Retina (tissue), 1 donor: ENCODE results near the gene SLC2A4.
A peak's percentile ranks its signal among the peaks of the same experiment; 100 is the strongest.
"Not testable (repeated sequence)": the region's sequence is repeated elsewhere in the genome, so short reads cannot be mapped to it uniquely, and the experiment has no call there.

Experiments
- DNase-seq: peaks from one replicate; pipeline ENCODE4 v3.0.0-alpha.2; 2016

Gene SLC2A4

DNA sequence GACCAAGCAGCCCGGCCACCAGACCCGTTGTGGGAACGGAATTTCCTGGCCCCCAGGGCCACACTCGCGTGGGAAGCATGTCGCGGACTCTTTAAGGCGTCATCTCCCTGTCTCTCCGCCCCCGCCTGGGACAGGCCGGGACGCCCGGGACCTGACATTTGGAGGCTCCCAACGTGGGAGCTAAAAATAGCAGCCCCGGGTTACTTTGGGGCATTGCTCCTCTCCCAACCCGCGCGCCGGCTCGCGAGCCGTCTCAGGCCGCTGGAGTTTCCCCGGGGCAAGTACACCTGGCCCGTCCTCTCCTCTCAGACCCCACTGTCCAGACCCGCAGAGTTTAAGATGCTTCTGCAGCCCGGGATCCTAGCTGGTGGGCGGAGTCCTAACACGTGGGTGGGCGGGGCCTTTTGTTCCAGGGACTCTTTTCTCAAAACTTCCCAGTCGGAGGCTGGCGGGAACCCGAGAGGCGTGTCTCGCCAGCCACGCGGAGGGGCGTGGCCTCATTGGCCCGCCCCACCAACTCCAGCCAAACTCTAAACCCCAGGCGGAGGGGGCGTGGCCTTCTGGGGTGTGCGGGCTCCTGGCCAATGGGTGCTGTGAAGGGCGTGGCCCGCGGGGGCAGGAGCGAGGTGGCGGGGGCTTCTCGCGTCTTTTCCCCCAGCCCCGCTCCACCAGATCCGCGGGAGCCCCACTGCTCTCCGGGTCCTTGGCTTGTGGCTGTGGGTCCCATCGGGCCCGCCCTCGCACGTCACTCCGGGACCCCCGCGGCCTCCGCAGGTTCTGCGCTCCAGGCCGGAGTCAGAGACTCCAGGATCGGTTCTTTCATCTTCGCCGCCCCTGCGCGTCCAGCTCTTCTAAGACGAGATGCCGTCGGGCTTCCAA lies at the start of gene SLC2A4:
TSS of gene SLC2A4 (plus strand) at position 645 of the 879 bp plus-strand sequence. CDS start at position 862, 217 bp downstream.
- DNase-seq = peak; percentile 94

DNA sequence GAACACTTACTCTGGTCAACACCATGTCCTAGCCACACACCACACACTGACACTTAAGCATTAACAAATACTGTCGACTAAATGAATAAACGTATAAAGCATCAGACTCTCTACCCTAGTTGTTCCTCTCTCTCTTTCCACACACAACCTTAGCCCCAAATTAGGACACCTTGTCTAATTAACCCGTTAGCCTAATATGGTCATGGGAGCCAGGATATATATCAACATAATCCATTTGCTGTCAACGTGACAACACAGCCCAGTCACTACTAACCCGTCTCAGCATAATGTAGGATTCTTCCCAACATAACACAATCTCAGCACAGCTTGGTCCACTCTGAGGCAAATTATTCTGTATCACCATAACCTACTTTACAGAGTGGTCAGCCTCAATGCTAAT lies 49.4 kb upstream of the SLC2A4 start:
- DNase-seq = no peak

DNA sequence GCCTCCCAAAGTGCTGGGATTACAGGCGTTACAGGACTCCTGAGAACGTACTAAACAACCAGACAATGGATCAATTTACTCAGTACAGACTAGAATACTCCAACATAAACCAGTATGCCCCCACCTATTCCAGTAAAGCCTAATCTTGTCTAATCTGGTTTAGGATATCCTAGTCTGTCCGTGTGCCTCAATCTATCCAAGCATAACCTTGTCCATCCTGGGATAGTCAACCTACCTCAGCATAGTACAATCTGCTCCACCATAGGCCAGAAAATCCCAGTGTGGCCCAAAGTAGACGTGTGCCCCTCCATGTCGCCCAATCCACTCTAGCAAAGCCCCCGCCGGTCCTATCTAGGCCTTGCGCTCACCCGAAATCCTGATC lies 47.8 kb upstream of the SLC2A4 start:
- DNase-seq = no peak

DNA sequence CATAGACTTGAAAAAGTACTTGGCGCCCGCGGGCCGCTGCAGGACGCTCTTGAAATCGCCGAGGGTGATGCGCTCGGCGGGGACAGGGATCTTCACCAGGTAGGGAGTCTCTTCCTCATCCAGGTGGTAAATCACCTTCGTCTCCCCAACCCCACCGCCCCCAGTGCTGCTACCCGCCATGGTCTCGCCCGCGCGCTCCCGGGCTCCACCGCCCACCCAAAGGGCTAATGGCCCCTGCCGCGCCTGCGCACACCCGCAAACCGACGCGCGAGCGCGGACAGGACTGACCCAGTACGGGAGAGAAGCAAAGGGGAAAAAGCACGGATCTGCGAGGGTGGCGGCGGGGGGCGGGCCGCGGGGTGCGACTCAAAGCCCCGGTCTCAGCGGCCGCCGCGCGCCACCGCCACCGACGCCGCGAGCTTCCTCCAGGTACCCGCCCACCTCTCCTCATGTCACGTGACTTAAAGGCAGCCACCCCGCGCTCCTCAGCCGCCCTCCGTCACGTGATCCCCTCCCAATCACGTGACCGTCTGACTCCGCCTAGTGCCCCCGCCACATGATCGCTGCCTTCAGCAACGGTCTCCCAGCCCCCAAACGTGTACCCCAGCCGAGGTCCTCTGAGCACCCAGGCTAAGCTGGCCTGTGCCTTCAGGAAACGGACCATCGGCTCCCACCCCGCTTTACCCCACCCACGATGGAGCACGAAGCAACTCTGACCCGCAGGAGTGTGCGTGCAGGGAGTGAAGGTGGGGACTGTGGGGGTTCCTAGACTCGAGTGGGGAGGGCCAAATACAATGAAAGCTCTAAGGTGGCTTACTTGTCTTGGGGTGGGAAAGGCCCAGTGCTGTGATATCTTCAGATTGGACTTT lies 47.2 kb upstream of the SLC2A4 start, which contains the start of gene DVL2:
TSS of gene DVL2 (minus strand) at position 435 of the 869 bp plus-strand sequence. CDS start at position 180, 255 bp downstream.
- DNase-seq = peak; percentile 97

DNA sequence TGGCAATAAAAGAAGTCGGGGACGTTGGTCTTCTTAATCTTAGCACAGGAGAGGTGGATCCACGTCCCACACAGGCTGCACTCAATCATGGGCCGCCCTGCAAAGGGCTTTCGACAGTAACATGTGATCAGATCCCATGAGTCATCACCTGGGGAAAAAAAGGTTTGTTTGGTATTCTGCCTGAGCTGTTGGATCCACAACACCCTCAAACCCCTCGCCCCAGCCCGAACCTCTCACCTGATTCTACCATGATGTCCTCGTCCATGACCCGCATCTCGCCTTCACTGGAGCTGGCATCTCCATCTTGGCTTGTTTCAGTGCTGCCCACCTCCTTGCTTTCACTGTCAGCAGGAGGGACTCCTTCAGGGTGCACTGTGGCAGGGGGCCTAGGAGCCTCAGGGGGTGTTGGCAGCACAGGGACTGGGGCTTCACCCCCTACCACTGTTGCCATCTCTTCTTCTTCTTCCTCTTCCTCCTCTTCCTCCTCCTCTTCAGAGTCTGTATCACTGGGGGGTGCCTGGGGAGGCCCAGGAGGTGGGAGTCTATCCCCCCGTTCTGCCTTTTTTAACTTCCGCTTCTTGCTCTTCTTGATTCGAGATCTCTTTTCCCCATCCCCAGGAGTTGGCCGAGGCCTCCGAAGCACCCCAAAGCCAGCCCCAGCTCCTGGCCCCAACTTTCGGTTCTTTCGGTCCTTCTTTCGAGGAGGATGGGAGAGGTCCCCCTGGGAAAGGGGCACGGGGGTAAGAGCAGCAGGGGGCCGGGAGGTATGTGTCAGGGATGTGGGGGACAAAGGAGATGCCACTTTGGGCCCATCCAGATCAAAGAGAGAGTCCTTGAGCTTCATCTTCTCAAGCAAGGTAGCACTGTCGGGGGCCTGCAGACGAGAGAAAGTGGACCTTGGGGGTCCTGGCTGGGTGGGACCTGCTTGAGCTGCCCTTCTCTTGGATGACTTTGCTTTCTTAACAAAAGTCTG lies 45.5 kb upstream of the SLC2A4 start:
- DNase-seq = no peak

DNA sequence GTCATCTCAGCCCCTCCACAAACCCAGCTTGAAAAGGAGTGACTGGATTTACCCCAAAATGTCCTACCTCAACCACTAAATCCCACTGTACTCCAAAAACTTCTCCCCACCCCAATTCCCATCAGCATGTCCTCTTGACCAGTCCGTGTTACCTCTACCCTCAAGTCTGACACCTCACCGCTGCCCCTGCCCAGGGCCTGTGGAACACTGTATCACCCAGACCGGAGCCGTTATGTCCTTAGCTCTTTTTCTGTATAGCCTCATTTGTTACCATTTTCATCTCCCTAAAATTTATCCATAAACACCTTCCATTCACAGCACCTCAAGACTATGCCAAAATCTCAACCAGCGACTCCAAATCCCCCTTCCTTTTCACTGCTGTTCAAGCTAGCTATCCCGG lies 44.7 kb upstream of the SLC2A4 start:
- no peak for DNase-seq

DNA sequence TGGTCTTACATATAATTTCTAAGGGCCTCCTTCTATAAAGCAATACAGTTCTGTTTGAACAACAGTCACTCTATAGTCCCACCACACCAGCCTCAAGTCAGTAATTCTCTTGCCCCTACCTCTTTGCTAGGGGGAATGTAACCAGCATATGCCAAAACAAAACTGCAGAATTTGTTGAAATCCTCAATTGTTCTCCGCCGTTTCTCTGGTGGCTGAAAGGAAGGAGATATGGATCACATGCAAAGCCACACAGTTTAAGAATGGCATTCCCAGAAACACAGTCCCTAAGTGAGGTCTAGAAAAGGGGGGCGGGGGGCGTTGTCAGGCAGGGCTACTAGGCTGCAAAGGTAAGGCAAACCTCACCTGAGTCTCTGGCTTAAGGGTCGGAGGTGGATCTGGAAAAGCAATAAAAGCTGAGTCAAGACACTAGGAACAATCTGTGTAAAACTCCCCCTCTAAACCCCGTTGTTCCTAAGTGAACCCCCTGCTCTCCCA lies 44.2 kb upstream of the SLC2A4 start:
- DNase-seq = peak; percentile 34

DNA sequence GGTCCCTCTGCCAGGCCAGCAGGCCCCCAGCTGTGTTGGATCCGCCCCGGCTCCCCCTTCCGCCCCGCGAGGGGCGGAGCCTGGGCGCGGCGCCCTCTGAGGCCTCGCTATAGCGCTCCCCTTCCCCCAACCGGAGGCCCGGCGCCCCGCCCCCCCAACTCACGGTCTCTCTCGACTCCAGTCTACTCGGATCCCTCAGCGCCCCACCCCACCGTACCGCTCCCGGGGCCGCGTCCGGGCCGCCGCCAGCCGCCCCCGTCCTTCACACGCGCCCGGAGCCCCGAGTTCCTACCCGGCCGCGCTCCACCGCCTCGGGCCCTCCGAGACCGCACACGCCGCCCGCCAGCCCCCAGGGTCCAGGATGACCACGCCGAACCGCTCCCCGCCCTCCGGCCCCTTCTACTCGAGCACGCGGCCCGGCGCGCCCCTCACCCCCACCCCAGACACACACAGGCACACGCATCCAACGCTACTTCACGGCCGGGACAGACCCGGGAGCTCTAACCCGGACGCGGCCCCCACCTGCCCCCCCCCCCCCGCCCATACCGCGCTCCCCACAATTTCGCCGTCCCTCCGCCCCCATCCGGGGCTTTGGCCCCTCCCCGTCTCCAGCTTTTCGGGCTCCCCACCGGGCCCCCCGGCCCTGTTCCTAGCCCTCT lies 43.6 kb upstream of the SLC2A4 start:
- no peak for DNase-seq

DNA sequence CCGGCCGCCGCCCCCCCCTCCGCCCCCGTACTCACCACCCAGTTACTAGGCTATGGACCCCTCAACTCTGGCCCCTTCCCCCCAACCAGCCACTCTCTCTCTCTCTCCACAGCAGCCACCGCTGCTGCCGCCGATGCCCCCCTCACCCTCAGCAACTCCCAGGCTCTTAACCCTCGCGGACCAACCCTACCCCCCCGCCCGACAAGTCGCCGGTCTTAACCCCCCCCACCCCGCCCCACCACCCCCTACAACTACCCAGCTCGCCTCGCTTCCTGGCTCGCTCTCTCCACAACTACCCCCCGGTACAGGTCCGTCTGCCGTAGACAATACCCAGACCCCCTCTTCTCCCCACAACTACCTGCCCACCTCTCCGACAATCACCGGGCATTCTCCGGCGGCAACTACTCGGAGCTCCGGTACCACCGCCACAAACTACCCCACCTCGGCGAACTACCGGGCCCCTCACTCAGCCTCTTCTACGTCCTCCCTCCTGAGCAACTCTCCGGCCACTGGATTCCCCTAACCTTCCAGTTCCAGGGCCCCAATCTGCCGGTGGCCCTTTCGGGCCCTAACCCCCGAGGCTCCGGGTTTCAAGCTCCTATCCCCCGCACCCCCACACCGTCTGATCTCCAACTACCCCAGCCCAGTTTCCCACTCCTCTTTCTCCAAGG lies 43.0 kb upstream of the SLC2A4 start:
- peak; percentile 53 for DNase-seq

DNA sequence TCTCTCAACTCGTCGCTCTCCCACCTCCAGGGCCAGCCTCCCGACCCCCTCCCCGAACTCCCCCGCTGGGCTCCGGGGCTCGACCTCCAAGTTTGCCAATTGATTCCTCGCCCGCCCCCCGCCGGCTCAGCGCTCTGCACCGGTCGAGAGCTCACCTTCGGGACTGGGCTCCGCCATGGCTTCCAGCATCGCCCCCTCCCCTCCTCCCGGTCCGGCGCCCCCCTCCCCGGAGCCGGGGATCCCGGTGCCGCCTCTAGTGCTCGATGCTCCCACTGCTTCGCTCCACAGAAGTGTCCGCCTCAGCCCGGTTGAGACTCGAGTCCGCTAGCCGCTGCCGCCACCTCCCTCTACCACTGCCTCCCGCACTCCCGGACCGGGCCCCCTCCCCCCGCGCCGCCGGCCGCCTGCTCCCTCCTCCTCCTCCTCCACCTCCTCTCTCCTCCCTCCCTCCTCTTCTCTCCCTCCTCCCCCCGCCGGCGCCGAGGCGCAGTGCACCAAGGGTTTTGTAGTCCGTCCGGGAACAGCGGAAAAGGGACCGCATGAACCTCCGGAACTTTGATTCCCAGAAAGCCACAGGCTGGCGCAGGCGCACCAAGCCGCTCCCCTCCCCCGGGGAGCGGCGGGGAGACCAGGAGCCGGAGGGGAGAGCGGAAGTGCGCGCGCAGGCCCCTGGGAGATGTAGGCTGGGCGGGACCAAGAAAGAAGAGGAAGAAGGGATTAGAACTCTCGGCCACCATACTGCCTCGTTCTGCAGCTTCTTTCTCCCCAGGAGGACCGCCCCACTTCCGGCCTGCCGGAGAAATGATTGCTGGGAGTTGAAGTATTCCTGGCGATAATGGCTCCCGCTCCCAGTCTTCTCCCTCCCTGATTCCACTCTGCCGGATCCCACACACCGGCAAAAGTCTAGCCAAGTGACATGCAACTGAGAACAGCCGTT lies 42.2 kb upstream of the SLC2A4 start, which contains the start of gene PHF23:
TSS of gene PHF23 (minus strand) at position 367 of the 937 bp plus-strand sequence. CDS start at position 189, 178 bp downstream.
- DNase-seq = peak; percentile 99

DNA sequence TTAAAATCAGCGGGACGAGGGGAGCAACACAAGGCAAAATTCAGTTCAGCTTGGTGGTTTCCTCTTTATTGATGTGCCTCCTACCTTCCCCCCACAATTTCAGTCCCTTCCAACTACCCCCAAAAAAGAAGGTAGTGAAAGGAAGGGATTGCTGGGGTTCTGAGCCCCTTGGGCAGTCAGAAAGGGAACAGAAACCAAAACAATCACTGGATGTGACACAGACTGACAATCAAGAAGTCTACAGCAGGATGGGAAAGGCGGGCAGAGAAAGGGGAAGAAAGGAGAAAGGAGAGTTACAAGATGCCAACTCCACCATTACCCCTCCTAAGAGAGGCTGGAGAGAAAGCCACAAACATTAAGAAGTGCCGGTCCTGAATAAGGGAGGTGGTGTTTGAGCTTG lies 41.1 kb upstream of the SLC2A4 start:
- no peak for DNase-seq

DNA sequence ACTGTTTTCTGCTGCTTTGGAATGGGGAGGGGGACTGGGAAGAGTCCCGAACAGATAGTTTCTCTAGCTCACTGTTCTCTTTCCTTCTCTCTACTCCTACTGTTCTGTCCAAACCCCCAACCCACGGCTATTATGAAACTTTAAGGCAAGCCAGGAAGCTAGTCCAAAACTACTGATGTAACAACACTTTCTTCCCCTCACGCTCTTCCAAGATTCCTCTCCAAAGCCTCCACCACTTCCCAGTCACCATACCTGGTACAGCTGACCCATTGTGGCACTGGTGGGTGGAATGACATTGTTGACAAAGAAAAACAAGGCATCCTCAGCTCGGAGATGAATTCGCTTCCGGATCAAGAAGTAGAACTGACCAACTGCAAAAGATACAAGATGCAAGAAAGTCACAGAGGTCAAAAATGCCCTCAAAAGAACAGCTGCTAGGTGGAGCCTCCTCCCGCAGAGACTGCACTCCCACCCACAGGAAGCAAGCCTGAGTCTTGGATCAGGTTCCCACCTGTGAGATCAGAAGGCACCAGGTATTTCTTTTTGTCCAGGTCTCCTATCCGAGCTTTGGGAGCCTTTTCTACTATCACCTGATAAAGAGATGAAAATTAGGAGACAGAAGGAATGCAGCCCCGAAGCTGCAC lies 40.3 kb upstream of the SLC2A4 start:
- no peak for DNase-seq

DNA sequence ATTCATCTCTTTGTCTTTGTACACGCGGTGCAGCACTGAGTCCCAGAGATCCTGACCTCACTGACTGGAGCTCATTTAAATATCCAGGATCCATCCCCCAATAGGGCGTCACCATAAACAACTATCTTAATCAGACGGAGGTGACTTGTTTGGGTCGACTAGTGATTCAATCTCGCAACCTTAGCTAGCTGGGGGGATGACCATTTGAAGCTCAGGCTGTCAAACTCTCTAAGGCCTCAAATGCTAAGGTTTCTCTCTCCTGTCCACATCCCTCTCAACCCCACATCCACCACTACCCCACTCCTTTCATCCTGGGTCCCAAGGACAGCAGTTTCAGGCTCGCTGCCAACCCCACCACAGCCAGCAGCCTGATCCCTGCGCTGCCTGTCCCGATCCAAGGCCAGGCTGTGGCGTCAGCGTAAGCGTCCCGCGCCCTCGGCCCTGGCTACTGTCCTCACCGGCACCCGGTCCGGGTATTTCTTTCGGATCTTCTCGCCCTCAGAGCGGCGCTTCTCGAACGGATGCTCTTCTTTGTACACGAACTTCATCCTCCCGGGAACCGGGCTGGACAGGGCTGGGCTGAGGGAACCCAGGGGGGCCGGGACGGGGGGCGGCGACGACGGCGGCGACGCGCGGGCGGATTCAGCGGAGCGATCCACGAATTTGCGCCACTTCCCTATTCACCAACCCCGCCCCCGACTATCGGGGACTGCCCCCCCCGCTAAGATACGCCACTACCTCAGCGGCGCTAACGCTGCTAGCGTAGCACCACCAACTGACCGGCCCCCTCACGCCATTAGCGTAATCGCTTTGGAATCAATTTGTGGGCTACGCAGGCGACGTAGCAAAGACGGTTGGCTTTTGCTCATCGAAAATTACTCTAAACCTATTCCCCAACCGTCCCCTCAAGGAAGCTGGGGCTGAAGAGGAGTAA lies 39.5 kb upstream of the SLC2A4 start, which contains the start of gene GABARAP:
TSS of gene GABARAP (minus strand) at position 667 of the 934 bp plus-strand sequence. CDS start at position 548, 119 bp downstream.
- DNase-seq = peak; percentile 99

DNA sequence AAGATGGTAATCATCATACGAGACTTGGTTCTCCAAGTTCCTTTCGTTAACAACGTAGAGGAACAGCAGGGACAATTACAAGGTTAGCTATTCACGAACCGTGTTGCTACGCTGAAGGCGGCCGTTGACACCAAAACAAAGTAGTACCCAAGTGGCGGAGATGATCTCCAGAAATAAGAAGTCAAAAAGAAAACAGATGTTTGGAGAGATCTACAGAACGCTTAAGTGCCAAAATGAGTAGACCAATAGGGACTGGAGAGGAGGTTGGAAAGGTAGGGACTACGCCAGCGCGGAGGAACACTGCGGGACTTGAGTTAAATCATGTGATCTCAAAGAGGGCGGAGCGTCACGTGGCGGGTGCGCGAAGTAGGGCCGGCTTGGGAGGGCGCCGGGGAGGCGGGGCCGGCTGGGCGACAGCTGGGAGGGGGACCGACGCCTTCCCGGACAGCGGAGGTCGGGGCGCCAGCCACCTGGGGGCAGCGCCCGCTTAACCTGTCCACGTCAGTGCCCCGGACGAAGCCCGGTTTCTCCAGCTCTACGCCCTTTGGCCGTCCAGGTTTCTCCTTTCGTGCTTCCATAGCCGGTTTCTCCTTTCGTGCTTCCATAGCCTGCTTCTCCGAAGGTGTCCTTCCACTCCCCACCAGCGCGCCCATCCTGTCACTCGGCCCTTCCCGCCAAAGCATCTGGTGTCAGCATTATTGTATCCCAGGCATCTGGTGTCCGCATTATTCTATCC lies 38.6 kb upstream of the SLC2A4 start:
- peak; percentile 100 for DNase-seq

DNA sequence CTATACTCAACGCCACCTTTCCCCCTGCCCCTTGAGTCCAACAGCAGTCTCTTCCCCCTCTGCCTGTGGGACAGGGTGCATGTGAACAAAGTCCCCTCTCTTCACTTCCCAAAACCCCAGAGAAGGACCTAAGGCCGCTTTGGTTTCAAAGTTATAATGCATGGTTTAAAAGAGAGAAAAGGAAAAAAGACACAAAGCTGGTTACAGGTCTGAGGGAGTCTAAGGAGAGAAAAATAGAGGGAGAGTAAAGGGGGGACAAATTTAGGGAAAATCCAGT lies 38.1 kb upstream of the SLC2A4 start:
- no peak for DNase-seq

DNA sequence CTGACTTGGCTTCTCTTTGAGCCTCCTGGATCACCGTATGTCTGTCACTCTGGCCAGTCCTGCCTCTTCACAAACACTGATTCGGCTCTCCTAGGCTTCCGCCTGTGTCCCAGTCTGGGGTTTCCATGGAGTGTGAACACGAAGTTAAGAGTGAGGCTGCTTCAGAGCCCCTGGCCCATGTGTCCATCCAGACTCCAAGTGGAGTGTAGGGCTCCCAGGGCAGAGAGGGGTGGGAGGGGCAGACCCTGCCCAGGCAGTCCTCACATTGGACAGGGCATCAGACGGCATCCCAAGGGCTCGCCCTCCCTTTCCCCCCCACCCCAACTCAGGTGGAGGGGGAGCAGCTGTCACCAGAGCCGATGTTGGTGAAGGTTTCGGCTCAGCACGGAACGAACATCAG lies 37.7 kb upstream of the SLC2A4 start:
- not testable (repeated sequence) for DNase-seq

DNA sequence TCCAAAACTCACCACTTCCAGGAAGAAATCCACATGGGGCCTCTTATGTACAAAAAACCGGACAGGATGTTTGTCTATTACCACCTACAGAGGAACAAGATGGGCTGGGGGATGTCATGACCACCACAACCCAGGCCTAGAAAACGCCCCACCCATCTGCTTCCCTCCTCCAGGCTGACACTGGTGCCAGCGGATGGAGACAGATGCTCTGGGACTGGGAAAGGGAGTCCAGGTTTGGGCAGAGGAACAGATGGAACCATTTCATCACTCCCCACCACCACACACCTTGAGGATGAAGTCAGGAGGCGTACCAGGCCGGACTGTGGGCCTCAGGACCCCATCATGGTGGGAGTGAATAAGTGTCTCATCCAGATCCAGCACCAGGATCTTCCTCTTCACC lies 34.7 kb upstream of the SLC2A4 start:
- no peak for DNase-seq
